ENCODE results near the gene AP4B1.

GRCh38 chr1:113868387-113869083 is 36.1 kb downstream of the AP4B1 start:
- TF ChIP-seq POLR2A (IDR thresholded peaks at IDR 0.05): no peak
- TF ChIP-seq CTCF (IDR thresholded peaks at IDR 0.05): no peak
